Spleen (tissue), 11 donors: ENCODE measurements around the gene RTF1. TPM values are rescaled to one million over a fixed set of nuclear protein-coding genes. Genes with fewer than 3 reads are reported as not detected.

Experiments used
- DNase-seq: peaks from one replicate; pipeline ENCODE4 v3.0.0-alpha.2; 2020
- H3K27ac ChIP-seq, 8 donors: fragments of 200-600 bp; sonication (generic) in 7 of 8; 1 replicate in 4 of 8; 2 replicates in 4 of 8; pipeline versions ENCODE4 v1.5.0 to v1.8.0; 2016 to 2021; ENCODE audit warnings: inconsistent platforms in 4 of 8, mild to moderate bottlenecking in 4 of 8, moderate library complexity in 1 of 8
- H3K27me3 ChIP-seq, 7 donors: fragments of 200-600 bp; sonication (generic) in 6 of 7; replicated peaks in 1 of 7; 1 replicate in 4 of 7; 2 replicates in 3 of 7; pipeline versions ENCODE4 v1.5.0 to v1.8.0; 2016 to 2021; ENCODE audit warnings: inconsistent platforms in 3 of 7, mild to moderate bottlenecking in 1 of 7
- H3K36me3 ChIP-seq, 6 donors: fragments of 200-600 bp; sonication (generic) in 5 of 6; 1 replicate in 4 of 6; 2 replicates in 2 of 6; pipeline versions ENCODE4 v1.5.0 to v1.8.0; 2016 to 2021; ENCODE audit warnings: inconsistent platforms in 2 of 6
- H3K4me1 ChIP-seq, 6 donors: fragments of 200-600 bp; sonication (generic) in 5 of 6; 1 replicate in 3 of 6; 2 replicates in 3 of 6; pipeline versions ENCODE4 v1.5.0 to v1.8.0; 2016 to 2021; ENCODE audit warnings: inconsistent platforms in 3 of 6
- H3K4me3 ChIP-seq, 8 donors: fragments of 200-600 bp; sonication (generic) in 7 of 8; 1 replicate in 4 of 8; 2 replicates in 4 of 8; pipeline versions ENCODE4 v1.5.0 to v1.8.0; 2016 to 2021; ENCODE audit warnings: inconsistent platforms in 4 of 8, mild to moderate bottlenecking in 4 of 8, moderate library complexity in 2 of 8
- H3K9me3 ChIP-seq, 8 donors: fragments of 200-600 bp; sonication (generic) in 7 of 8; 1 replicate in 4 of 8; 2 replicates in 4 of 8; pipeline versions ENCODE4 v1.5.0 to v1.8.0; 2016 to 2021; ENCODE audit warnings: inconsistent platforms in 4 of 8
- CTCF ChIP-seq, 11 experiments: fragments of 200-600 bp in 7 of 11; fragments of 450-650 bp in 4 of 11; sonication (generic) in 4 of 11; IDR thresholded peaks in 8 of 11; conservative IDR thresholded peaks in 3 of 11; 1 replicate in 7 of 11; 2 replicates in 4 of 11; pipeline versions ENCODE4 v1.4.0 to v1.8.0; 2016 to 2021; ENCODE audit warnings: antibody characterized with exemption in 11 of 11, inconsistent platforms in 4 of 11, mild to moderate bottlenecking in 1 of 11
- POLR2A ChIP-seq, 3 donors: fragments of 450-650 bp; IDR thresholded peaks; one replicate each; pipeline ENCODE4 v1.5.1; 2017; ENCODE audit warnings: antibody characterized with exemption in 3 of 3, mild to moderate bottlenecking in 1 of 3
- POLR2AphosphoS5 ChIP-seq, 3 donors: sonication (generic); formaldehyde crosslinking; IDR thresholded peaks; one replicate each; pipeline ENCODE4 v1.5.1; 2017; ENCODE audit warnings: antibody characterized with exemption in 3 of 3
- WGBS, 5 donors: extraction: QIAGEN DNeasy Blood & Tissue Kit in 3 of 5; methylation state at CpG; one replicate each; pipeline versions ENCODE4 v1.1.5 to v1.1.7; 2013 to 2018; 5-methylcytosine and 5-hydroxymethylcytosine counted together
- intact Hi-C: fragments of 100-400 bp; cut with DNase I; formaldehyde crosslinking; loops from one replicate; pipeline ENCODE4 v1.15.0; 2023; ENCODE audit warnings: low total_unique reads
- polyA plus RNA-seq, 3 donors: library from polyadenylated mRNA; stranded (reverse); fragments of 200-250 nt; gene quantifications; one replicate each; pipeline ENCODE4 v1.2.1, GENCODE V29; 2013
- total RNA-seq, 7 donors: library from RNA; depleted of rRNA in 3 of 7; stranded (reverse); fragments of >200 nt in 3 of 7; fragmentation: NEBNext Ultra II Directional in 4 of 7; extraction: Animal tissue kit (Norgen Biotek cat#: 25700) in 4 of 7; gene quantifications; one replicate each; pipeline versions ENCODE4 v1.1.0 to v1.2.1, GENCODE V29; 2016 to 2021
- donor health status: healthy with polysubstance abuse.
- donor health status: DM: no; HTN: no; CAD: no; lungs with moderate emphysema.
- donor health status: DM: no; HTN: no; CAD: no.
- donor health status: Bipolar disorder and iron deficiency.
- donor health status: healthy.
- donor health status: DM: no; HTN: no; CAD: no.
- donor health status: DM: yes; HTN: yes; CAD: no.

RTF1 gene
- total and polyA plus RNA-seq, 10 donors, result 14.2 to 71.3 (median 32.0) TPM

GRCh38 chr15:41443275-41443674 lies 26.4 kb downstream of the RTF1 start:
- no peaks in the 10 kb centered on the region for H3K27me3 ChIP-seq
- DNase-seq, result no peak
- intact Hi-C loops, result no loop called here
- H3K4me1 ChIP-seq, result peaks cover 0 to 11% (median 0%) of the 10 kb centered on the region in 6 donors
- H3K4me3 ChIP-seq, result no peak overlapping the region
- H3K27ac ChIP-seq, result no peak overlapping the region
- WGBS, 5 donors, result 56 to 80% (median 65%) methylated on average over 2 of the region's 2 CpGs
- H3K9me3 ChIP-seq, result no peaks in the 10 kb centered on the region
- no peak for TF ChIP-seq CTCF (IDR thresholded peaks at IDR 0.05 in 8 of 11, conservative IDR thresholded peaks at IDR 0.05 in 3 of 11)
- TF ChIP-seq POLR2AphosphoS5 (IDR thresholded peaks at IDR 0.05), result no peak
- no peak for TF ChIP-seq POLR2A (IDR thresholded peaks at IDR 0.05)
- peaks cover 0 to 95% (median 35%) of the 10 kb centered on the region in 6 donors for H3K36me3 ChIP-seq

DNA sequence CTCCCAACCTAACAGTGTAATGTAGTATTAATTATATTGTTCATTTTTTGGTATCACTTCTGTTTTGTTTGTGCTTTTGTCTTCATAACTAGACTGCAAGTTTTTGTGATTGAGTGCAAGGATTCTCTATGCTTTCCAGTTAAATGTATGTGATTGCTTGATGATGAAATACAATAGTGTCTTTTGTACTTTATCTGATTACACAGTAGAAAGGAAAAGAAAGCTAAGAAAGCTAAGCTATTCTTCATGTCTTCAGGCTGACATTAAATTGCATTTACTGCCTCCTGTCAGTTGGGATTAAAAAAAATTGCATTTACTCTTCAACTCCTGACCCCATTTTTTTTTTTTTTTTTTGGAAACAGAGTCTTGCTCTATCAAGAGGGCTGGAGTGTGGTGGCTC lies 28.5 kb downstream of the RTF1 start:
- TF ChIP-seq CTCF (IDR thresholded peaks at IDR 0.05 in 8 of 11, conservative IDR thresholded peaks at IDR 0.05 in 3 of 11), result no peak
- TF ChIP-seq POLR2A (IDR thresholded peaks at IDR 0.05), result no peak
- TF ChIP-seq POLR2AphosphoS5 (IDR thresholded peaks at IDR 0.05), result no peak
- intact Hi-C loops, result no loop called here
- Histone ChIP-seq H3K27ac (no peak overlapping the region), H3K4me3 (no peak overlapping the region), H3K9me3 (no peaks in the 10 kb centered on the region), H3K4me1 (peaks cover 0 to 14% (median 0%) of the 10 kb centered on the region in 6 donors), H3K27me3 (no peaks in the 10 kb centered on the region), H3K36me3 (peaks cover 0 to 85% (median 17%) of the 10 kb centered on the region in 6 donors)
- no peak for DNase-seq

DNA sequence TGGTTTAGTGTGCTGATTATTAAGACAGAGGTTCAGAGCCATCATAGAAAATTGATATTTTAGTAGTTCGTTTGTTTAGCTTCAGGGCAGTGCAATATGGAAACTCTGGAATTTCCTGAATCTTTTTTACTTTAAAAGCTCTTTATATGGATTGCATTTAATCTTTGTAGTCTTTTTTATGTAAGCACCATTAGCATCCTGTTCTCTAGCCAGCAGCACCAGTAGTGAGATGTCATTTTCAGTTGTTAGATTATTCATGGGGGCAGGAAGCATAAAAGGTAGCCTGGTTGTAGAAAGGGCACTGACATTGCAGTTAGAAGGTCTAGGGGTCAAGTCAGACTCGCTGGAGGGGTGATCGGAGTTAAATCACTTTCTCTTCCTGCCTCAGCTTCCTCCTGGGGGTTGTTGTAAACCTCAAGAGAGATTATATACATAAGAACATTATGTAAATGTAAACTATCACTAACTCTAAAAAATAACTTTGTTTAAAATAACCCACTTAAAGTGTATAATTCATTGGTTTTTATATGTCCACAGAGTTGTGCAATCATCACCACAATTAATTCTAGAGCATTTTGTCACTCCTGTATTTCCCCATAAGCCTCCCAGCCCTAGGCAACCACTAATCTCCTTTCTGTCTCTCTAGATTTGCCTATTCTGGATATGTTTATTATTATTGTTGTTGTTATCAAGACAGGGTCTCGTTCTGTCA lies 45.3 kb downstream of the RTF1 start:
- H3K27me3 ChIP-seq, result no peaks in the 10 kb centered on the region
- peaks cover 0 to 12% (median 1%) of the 10 kb centered on the region in 6 donors for H3K4me1 ChIP-seq
- 42 to 52% (median 50%) methylated on average over 4 of the region's 4 CpGs for WGBS, 5 donors
- intact Hi-C loops, result no loop called here
- no peaks in the 10 kb centered on the region for H3K9me3 ChIP-seq
- H3K36me3 ChIP-seq, result peaks cover 0 to 100% (median 43%) of the 10 kb centered on the region in 6 donors
- TF ChIP-seq CTCF (IDR thresholded peaks at IDR 0.05 in 8 of 11, conservative IDR thresholded peaks at IDR 0.05 in 3 of 11) (no peak), POLR2AphosphoS5 (IDR thresholded peaks at IDR 0.05) (no peak), POLR2A (IDR thresholded peaks at IDR 0.05) (no peak)
- no peak for DNase-seq
- no peak overlapping the region for H3K4me3 ChIP-seq
- no peak overlapping the region for H3K27ac ChIP-seq

DNA sequence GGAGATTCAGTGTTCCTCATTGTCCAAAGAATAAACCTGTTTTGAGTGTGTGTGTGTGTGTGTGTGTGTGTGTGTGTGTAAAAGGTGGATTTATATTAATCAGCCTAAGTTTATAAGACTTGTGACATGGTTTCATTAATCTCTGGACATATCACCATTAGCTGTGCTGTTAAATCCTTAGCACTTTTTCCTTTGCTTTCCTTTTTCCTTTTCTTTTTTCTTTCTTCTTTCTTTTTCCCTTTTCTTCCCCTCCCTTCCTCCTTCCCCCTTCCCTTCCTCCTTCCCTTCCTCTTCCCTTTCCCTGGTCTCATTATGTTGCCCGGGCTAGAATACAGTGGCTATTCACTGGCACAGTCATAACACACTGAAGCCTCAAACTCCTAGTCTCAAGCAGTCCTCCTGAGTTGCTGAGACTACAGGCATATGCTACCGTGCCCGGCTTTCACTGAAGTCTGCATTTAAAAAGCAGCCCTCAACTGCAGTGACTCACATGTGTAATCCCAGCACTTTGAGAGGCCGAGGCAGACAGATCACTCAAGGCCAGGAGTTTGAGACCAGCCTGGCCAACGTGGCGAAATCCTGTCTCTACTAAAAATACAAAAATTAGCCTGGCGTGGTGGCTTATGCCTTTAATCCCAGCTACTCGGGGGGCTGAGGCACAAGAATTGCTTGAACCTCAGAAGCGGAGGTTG lies 48.1 kb downstream of the RTF1 start:
- no peak for TF ChIP-seq POLR2AphosphoS5 (IDR thresholded peaks at IDR 0.05)
- no peak for TF ChIP-seq POLR2A (IDR thresholded peaks at IDR 0.05)
- no peak for TF ChIP-seq CTCF (IDR thresholded peaks at IDR 0.05 in 8 of 11, conservative IDR thresholded peaks at IDR 0.05 in 3 of 11)
- H3K36me3 ChIP-seq, result peaks cover 0 to 100% (median 41%) of the 10 kb centered on the region in 6 donors
- DNase-seq, result no peak
- intact Hi-C loops, result no loop called here
- H3K9me3 ChIP-seq, result no peaks in the 10 kb centered on the region
- no peaks in the 10 kb centered on the region for H3K27me3 ChIP-seq
- H3K27ac ChIP-seq, result no peak overlapping the region
- WGBS, 5 donors, result 89 to 97% (median 94%) methylated on average over 9 of the region's 9 CpGs
- no peak overlapping the region for H3K4me3 ChIP-seq
- H3K4me1 ChIP-seq, result peaks cover 0 to 12% (median 1%) of the 10 kb centered on the region in 6 donors
